Coronary artery (tissue), 2 donors: ENCODE results near the gene TNK1.

Source experiments
- DNase-seq: peaks from one replicate; pipeline ENCODE4 v3.0.0-alpha.2; 2017; ENCODE audit warnings: low spot score
- H3K27ac ChIP-seq, 2 donors: fragments of 200-600 bp; sonication (generic); one replicate each; pipeline ENCODE4 v1.5.1; 2016 to 2019
- H3K4me3 ChIP-seq: fragments of 200-600 bp; sonication (generic); 2 replicates; pipeline ENCODE4 v1.5.1; 2016; ENCODE audit warnings: mild to moderate bottlenecking, moderate library complexity
- CTCF ChIP-seq: fragments of 200-600 bp; sonication (generic); IDR thresholded peaks from one replicate; pipeline ENCODE4 v1.5.1; 2019; ENCODE audit warnings: antibody characterized with exemption

Gene TNK1

GRCh38 chr17:7384489-7385081, 3.7 kb downstream of the TNK1 start:
- no peak for DNase-seq
- no peak for TF ChIP-seq CTCF
- H3K27ac ChIP-seq, result peak overlapping the region in 1 of 2 donors; percentile 61
- peak overlapping the region; percentile 77 for H3K4me3 ChIP-seq

GRCh38 chr17:7388856-7389255, 8.0 kb downstream of the TNK1 start:
- no peak overlapping the region for H3K27ac ChIP-seq
- TF ChIP-seq CTCF, result no peak
- no peak overlapping the region for H3K4me3 ChIP-seq
- no peak for DNase-seq

GRCh38 chr17:7389924-7390910, 9.3 kb downstream of the TNK1 start:
- no peak overlapping the region for H3K27ac ChIP-seq

GRCh38 chr17:7391307-7391706, 10.4 kb downstream of the TNK1 start:
- Histone ChIP-seq H3K4me3 (no peak overlapping the region), H3K27ac (no peak overlapping the region)
- no peak for TF ChIP-seq CTCF
- no peak for DNase-seq

More at GRCh38 chr17:7389924-7390910, 9.3 kb downstream of the TNK1 start:
- no peak overlapping the region for H3K4me3 ChIP-seq
- TF ChIP-seq CTCF, result no peak
- DNase-seq, result no peak

- H3K4me3 ChIP-seq, result peak overlapping the region; percentile 93
- H3K27ac ChIP-seq, result peak overlapping the region; percentile 89 to 96
- DNase-seq, result no peak
- TF ChIP-seq CTCF, result no peak
These were observed 12.1 kb downstream of the TNK1 start for GRCh38 chr17:7392696-7393612.

GRCh38 chr17:7393613-7394451, 12.9 kb downstream of the TNK1 start:
- H3K4me3 ChIP-seq, result peak overlapping the region; percentile 93
- TF ChIP-seq CTCF, result no peak
- DNase-seq, result no peak
- H3K27ac ChIP-seq, result peak overlapping the region; percentile 89 to 96
